ENCODE measurements around the gene CCDC142.

CCDC142 gene

DNA sequence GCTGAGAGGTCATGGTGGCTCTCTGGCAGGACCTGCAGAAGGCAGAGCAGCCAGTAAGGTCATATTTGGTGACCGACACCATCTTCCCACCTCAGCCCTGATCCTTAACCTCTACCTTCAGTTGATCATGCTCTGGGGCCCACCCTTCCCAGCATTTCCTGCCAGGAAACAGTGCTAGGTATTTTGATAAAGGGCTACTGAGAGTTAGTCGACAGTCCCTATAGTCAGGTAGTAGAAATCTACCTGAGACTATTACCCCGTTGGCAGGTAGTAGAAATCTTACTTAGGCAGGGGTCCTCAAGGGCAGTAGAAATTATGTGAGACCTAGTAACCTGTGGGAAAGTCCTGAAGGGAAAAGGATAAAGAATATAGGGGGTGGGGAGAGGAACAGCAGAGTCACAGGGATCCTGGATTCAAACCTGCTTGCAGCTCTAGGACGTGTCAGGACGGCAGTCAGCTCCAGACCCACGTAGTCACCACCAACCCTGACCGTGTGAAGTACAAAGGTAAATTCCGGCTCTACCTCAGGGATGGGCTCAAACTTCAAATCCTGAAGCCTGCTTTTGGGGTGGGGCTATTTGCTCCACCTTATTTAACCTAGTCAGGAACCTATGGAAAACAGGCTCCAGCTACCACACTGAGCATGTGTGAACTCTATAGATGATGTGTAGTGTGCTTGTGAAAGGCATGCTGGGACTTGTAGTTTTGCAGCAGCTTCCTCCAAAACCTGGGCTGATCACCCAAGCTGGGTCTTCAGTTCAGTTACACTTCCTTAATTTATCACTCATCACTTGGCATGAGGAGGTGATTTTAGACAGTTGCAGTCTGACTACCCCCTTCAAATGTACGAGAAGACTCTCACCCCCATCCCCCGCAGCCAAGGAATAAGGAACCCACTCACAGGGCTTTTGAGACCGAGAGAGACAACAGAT, 43.2 kb upstream of the CCDC142 start, which contains the start of gene DQX1:
DQX1 (minus strand) TSS at position 515 of the 932 bp plus-strand sequence; CDS start at position 13, 502 bp downstream.
- no peak within 1 kb of the TSS for H3K4me3 ChIP-seq
- DNase-seq = no peak
- peaks cover 21 to 32% (median 21%) of the 10 kb centered on the region in 3 donors for H3K36me3 ChIP-seq
- peaks cover 0 to 4% of the 10 kb centered on the region in 2 donors for H3K27me3 ChIP-seq
- intact Hi-C loops (cut with DNase I; ENCODE audit: low total_unique reads) = loop anchor here (5.0 kb wide), 2 partner anchors 44 to 61 kb away; partner anchors contain the start of genes CCDC142 and TTC31
- H3K27ac ChIP-seq = no peak within 1 kb of the TSS
- H3K4me1 ChIP-seq = peaks cover 0 to 21% (median 16%) of the 10 kb centered on the region in 4 donors
- no peaks in the 10 kb centered on the region for H3K9me3 ChIP-seq
- TF ChIP-seq, protein P1, sequence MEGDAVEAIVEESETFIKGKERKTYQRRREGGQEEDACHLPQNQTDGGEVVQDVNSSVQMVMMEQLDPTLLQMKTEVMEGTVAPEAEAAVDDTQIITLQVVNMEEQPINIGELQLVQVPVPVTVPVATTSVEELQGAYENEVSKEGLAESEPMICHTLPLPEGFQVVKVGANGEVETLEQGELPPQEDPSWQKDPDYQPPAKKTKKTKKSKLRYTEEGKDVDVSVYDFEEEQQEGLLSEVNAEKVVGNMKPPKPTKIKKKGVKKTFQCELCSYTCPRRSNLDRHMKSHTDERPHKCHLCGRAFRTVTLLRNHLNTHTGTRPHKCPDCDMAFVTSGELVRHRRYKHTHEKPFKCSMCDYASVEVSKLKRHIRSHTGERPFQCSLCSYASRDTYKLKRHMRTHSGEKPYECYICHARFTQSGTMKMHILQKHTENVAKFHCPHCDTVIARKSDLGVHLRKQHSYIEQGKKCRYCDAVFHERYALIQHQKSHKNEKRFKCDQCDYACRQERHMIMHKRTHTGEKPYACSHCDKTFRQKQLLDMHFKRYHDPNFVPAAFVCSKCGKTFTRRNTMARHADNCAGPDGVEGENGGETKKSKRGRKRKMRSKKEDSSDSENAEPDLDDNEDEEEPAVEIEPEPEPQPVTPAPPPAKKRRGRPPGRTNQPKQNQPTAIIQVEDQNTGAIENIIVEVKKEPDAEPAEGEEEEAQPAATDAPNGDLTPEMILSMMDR (IDR thresholded peaks at IDR 0.05) = no peak

DNA sequence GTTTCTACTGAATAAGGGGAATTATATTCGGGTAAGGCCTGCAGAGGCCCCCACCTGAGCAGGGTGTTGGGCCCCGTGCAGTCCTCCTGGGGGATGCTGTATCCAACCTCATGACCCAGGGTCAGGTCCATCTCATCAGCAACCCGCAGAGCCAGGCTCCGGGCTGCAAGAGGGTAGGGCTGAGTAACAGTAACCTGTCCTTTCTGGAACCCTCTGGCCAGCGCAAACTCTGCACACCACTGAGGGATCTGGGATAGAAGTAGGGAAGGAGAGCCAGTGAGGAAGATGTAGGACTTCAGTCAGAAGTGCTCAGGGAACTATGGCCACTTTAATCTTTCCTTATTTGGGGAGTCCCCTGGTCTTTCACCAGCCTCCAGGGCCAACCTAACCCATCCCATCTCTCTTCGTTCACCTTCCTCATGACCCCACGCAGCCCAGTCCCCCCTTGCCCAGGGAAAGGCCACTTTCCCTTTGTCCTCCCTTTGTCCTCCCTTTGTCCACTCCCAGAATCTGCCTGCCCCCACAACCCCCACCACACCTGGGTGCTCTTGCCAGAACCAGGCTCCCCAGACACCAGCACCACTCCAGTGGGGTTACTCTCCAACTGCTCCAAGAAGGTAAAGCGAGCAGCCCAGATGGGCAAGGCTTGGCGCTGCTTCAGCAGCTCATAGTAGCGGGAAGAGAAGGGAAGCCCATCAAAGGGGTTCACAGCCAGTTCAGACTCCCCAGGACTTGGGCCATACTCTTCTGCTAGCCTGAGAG, 42.3 kb upstream of the CCDC142 start:
- peaks cover 21 to 32% (median 21%) of the 10 kb centered on the region in 3 donors for H3K36me3 ChIP-seq

DNA sequence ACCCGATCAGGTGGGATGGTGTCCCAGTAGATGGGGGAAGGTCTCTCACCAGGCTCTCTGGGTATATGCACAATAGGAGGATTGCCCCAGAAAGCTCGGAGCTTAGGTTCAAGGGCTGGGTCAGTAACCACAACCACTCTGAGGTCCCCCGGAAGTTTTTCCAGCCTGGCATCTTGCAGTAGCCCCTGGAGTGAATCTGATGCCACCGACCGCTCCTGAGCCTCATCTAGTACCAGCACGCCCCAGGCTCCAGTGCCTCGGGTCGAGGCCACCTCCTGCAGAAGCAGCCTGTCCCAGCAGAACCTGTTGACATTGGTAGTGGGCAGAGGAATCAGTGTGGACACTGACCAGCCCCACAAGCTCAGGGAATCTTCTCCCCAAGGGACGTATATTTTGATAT, 41.2 kb upstream of the CCDC142 start:
- TF ChIP-seq, protein P1 (IDR thresholded peaks at IDR 0.05) = no peak
- Histone ChIP-seq H3K27ac (no peak overlapping the region), H3K4me3 (no peak overlapping the region), H3K4me1 (peaks cover 0 to 14% (median 11%) of the 10 kb centered on the region in 4 donors), H3K36me3 (peaks cover 21 to 32% (median 21%) of the 10 kb centered on the region in 3 donors), H3K27me3 (peaks cover 0 to 22% of the 10 kb centered on the region in 2 donors), H3K9me3 (no peaks in the 10 kb centered on the region)
- no peak for DNase-seq
- intact Hi-C loops (cut with DNase I; ENCODE audit: low total_unique reads) = no loop called here

More for the DNA sequence above, 42.3 kb upstream of the CCDC142 start:
- TF ChIP-seq, protein P1 (IDR thresholded peaks at IDR 0.05) = no peak
- intact Hi-C loops (cut with DNase I; ENCODE audit: low total_unique reads) = loop anchor here (5.0 kb wide), 2 partner anchors 43 to 62 kb away; partner anchors contain the start of genes CCDC142 and TTC31
- H3K4me3 ChIP-seq = no peak overlapping the region
- H3K27ac ChIP-seq = no peak overlapping the region
- peaks cover 0 to 14% (median 12%) of the 10 kb centered on the region in 4 donors for H3K4me1 ChIP-seq
- no peak for DNase-seq
- peaks cover 0 to 11% of the 10 kb centered on the region in 2 donors for H3K27me3 ChIP-seq
- no peaks in the 10 kb centered on the region for H3K9me3 ChIP-seq

DNA sequence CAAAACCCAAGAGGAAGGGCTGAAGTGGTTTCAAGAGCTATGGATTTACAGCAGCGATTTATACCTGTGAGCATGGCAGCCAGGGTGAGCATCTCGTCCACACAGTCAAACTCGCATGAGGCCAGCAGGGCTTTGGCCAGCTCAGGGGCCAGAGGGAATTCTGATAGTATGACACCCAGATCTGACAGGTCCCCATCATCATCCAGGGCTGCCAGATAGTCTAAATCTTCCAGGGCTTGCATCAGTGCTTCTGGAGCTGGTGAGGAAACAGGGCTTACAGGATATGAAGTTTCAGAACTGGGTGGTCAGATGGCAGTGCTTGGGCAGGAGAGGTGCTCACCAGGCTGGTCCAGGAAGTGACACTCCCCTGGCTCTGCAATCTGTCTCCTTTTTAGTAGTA, 39.7 kb upstream of the CCDC142 start:
- no peak overlapping the region for H3K4me3 ChIP-seq
- DNase-seq = no peak
- no peak overlapping the region for H3K27ac ChIP-seq
- intact Hi-C loops (cut with DNase I; ENCODE audit: low total_unique reads) = no loop called here
- peaks cover 15 to 23% (median 18%) of the 10 kb centered on the region in 3 donors for H3K36me3 ChIP-seq
- H3K27me3 ChIP-seq = peaks cover 3 to 37% of the 10 kb centered on the region in 2 donors
- H3K4me1 ChIP-seq = no peaks in the 10 kb centered on the region
- H3K9me3 ChIP-seq = no peaks in the 10 kb centered on the region
- TF ChIP-seq, protein P1 (IDR thresholded peaks at IDR 0.05) = no peak

DNA sequence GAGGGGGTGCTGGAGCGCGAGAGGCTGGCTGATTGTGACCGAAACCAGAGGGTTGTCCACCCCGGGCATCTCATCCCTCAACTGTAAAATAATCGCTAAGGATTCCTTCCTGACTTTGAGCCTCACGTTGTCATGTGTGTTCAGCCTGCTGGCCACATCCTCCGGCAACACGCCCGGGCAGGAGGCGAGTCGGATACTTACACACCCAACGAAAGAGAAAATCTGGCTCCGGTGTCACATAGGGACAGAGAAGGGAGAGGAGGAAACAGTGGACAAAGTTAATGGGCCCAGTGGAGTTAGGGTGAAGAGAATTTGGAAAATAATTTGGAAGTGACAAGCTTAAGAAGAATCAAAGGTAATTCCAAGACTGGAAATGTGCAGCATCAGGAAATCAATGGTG, 33.9 kb upstream of the CCDC142 start:
- DNase-seq = no peak
- Histone ChIP-seq H3K27me3 (peaks cover 20 to 96% of the 10 kb centered on the region in 2 donors), H3K9me3 (no peaks in the 10 kb centered on the region), H3K36me3 (no peaks in the 10 kb centered on the region), H3K4me3 (peak overlapping the region in 1 of 2 donors; percentile 17), H3K27ac (no peak overlapping the region), H3K4me1 (peaks cover 0 to 31% (median 28%) of the 10 kb centered on the region in 4 donors)
- intact Hi-C loops (cut with DNase I; ENCODE audit: low total_unique reads) = no loop called here
- TF ChIP-seq, protein P1 (IDR thresholded peaks at IDR 0.05) = no peak

Measured in tibial artery (tissue), 4 donors.